Heart left ventricle (tissue), 16 donors: ENCODE results near the gene PANX2. TPM values are rescaled to one million over a fixed set of nuclear protein-coding genes. Genes with fewer than 3 reads are reported as not detected.

Source experiments
- ATAC-seq, 4 donors: fragments of 200-7000 bp; cut with Tn5 transposase; one replicate each; pipeline ENCODE4 v1.9.1; 2020 to 2022; ENCODE audit warnings: moderate library complexity in 4 of 4, mild to moderate bottlenecking in 3 of 4, moderate number of reproducible peaks in 1 of 4
- DNase-seq, 5 donors: peaks; one replicate each; pipeline ENCODE4 v3.0.0-alpha.2; 2020
- H3K27ac ChIP-seq, 12 donors: fragments of 200-600 bp; sonication (generic) in 4 of 12; one replicate each; pipeline versions ENCODE4 v1.5.0 to v1.8.0; 2016 to 2022; ENCODE audit warnings: mild to moderate bottlenecking in 2 of 12
- H3K27me3 ChIP-seq, 9 donors: fragments of 200-600 bp; sonication (generic) in 2 of 9; one replicate each; pipeline versions ENCODE4 v1.5.1 to v1.8.0; 2016 to 2022; ENCODE audit warnings: mild to moderate bottlenecking in 3 of 9
- H3K36me3 ChIP-seq, 9 donors: fragments of 200-600 bp; sonication (generic) in 2 of 9; one replicate each; pipeline versions ENCODE4 v1.5.0 to v1.8.0; 2018 to 2022; ENCODE audit warnings: mild to moderate bottlenecking in 2 of 9
- H3K4me1 ChIP-seq, 12 donors: fragments of 200-600 bp; sonication (generic) in 4 of 12; one replicate each; pipeline versions ENCODE4 v1.5.0 to v1.8.0; 2016 to 2022; ENCODE audit warnings: mild to moderate bottlenecking in 3 of 12
- H3K4me3 ChIP-seq, 12 donors: fragments of 200-600 bp; sonication (generic) in 4 of 12; one replicate each; pipeline versions ENCODE4 v1.5.0 to v1.8.0; 2017 to 2022; ENCODE audit warnings: mild to moderate bottlenecking in 9 of 12, moderate library complexity in 4 of 12
- H3K9me3 ChIP-seq, 12 donors: fragments of 200-600 bp; sonication (generic) in 4 of 12; one replicate each; pipeline versions ENCODE4 v1.5.0 to v1.8.0; 2016 to 2022; ENCODE audit warnings: mild to moderate bottlenecking in 1 of 12
- CTCF ChIP-seq, 12 donors: fragments of 200-600 bp; sonication (generic) in 4 of 12; IDR thresholded peaks; one replicate each; pipeline versions ENCODE4 v1.5.0 to v1.8.0; 2018 to 2022; ENCODE audit warnings: antibody characterized with exemption in 12 of 12, mild to moderate bottlenecking in 5 of 12
- POLR2A ChIP-seq, 2 donors: fragments of 450-650 bp; IDR thresholded peaks; one replicate each; pipeline ENCODE4 v1.6.1; 2017; ENCODE audit warnings: antibody characterized with exemption in 2 of 2, mild to moderate bottlenecking in 2 of 2, moderate library complexity in 2 of 2
- WGBS, 4 donors: extraction: QIAGEN DNeasy Blood & Tissue Kit in 2 of 4; methylation state at CpG; one replicate each; pipeline versions ENCODE4 v1.1.5 to v1.1.7; 2013 to 2018; 5-methylcytosine and 5-hydroxymethylcytosine counted together
- intact Hi-C, 10 donors: fragments of 100-400 bp; cut with DNase I; formaldehyde crosslinking; loops; one replicate each; pipeline versions ENCODE4 v1.11.1 to v1.14.2; 2022
- polyA plus RNA-seq, 2 donors: library from polyadenylated mRNA; stranded (reverse); fragments of 200-250 nt; gene quantifications; one replicate each; pipeline ENCODE4 v1.2.3, GENCODE V29; 2013
- total RNA-seq, 9 donors: library from RNA; depleted of rRNA in 2 of 9; stranded (reverse); fragments of >200 nt in 2 of 9; fragmentation: NEBNext Ultra II Directional in 3 of 9; extraction: Animal tissue kit (Norgen Biotek cat#: 25700) in 3 of 9; gene quantifications; one replicate each; pipeline versions ENCODE4 v1.1.0 to v1.2.4, GENCODE V29; 2016 to 2023
- donor health status: ischemic (EF 13 %, LVEDD 7.1; RV severe dilation, severe dysfunction).
- donor health status: healthy with polysubstance abuse.
- donor health status: DM: no; HTN: yes; CAD: no.
- donor health status: DM: no; HTN: no; CAD: no.
- donor health status: ischemic (EF 25% LVEDD 6.9; RV normal size, moderate dysfunction).
- donor health status: ischemic (EF 25% LVEDD 5.7; RV mildly dilated, moderate dysfunction).
- donor health status: healthy.
- donor health status: DM: yes; HTN: yes; CAD: no.
- donor health status: ischemic (EF 35%, LVEDD 5.7; RV mildly dilated, moderate dysfunction).
- donor health status: nonischemic (EF 11% LVEDD 7.7; RV severe dilation, severe dysfunction).
- donor health status: DM: yes; HTN: yes; CAD: no.
- donor health status: PGD.
- donor health status: ischemic (EF 29% LVEDD 5.4; RV normal size, mild dysfunction).
- donor health status: nonischemic (EF 23%, LVEDD 6.1; RV moderate dilation, normal function).

The PANX2 gene
- total and polyA plus RNA-seq, 11 donors, result 0.08 to 0.77 (median 0.33) TPM; not detected in 5

GRCh38 chr22:50150161-50151129 is 20.1 kb upstream of the PANX2 start:
- Histone ChIP-seq H3K36me3 (no peaks in the 10 kb centered on the region), H3K4me1 (no peaks in the 10 kb centered on the region), H3K9me3 (no peaks in the 10 kb centered on the region), H3K27ac (no peak overlapping the region), H3K27me3 (peaks cover 0 to 7% (median 0%) of the 10 kb centered on the region in 9 donors), H3K4me3 (no peak overlapping the region)
- no peak for TF ChIP-seq POLR2A (IDR thresholded peaks at IDR 0.05)
- no peak for TF ChIP-seq CTCF (IDR thresholded peaks at IDR 0.05)
- no peak for DNase-seq
- ATAC-seq, result no peak
- intact Hi-C loops, result loop anchor here in 1 of 10 donors (10.0 kb wide), 1 partner anchor 194 kb away; the partner anchor contains the start of gene PPP6R2
- WGBS, 4 donors, result 85 to 92% (median 88%) methylated on average over 25 to 35 of the region's 35 CpGs

GRCh38 chr22:50151571-50152537 is 18.7 kb upstream of the PANX2 start:
- ATAC-seq, result no peak
- Histone ChIP-seq H3K36me3 (no peaks in the 10 kb centered on the region), H3K27me3 (no peaks in the 10 kb centered on the region), H3K4me1 (no peaks in the 10 kb centered on the region), H3K9me3 (no peaks in the 10 kb centered on the region), H3K4me3 (no peak overlapping the region), H3K27ac (no peak overlapping the region)
- intact Hi-C loops, result loop anchor here in 1 of 10 donors (10.0 kb wide), 1 partner anchor 193 kb away; the partner anchor contains the start of gene PPP6R2
- 78 to 83% (median 81%) methylated on average over 29 to 33 of the region's 33 CpGs for WGBS, 4 donors
- no peak for DNase-seq
- no peak for TF ChIP-seq POLR2A (IDR thresholded peaks at IDR 0.05)
- TF ChIP-seq CTCF (IDR thresholded peaks at IDR 0.05), result no peak

- intact Hi-C loops, result loop anchor here in 1 of 10 donors (10.0 kb wide), 1 partner anchor 192 kb away; the partner anchor contains the start of gene PPP6R2
- DNase-seq (no peak), ATAC-seq (no peak)
- Histone ChIP-seq H3K27ac (no peak overlapping the region), H3K9me3 (no peaks in the 10 kb centered on the region), H3K4me3 (no peak overlapping the region), H3K36me3 (no peaks in the 10 kb centered on the region), H3K27me3 (peaks cover 0 to 6% (median 0%) of the 10 kb centered on the region in 9 donors), H3K4me1 (no peaks in the 10 kb centered on the region)
- 73 to 82% (median 78%) methylated on average over 11 to 25 of the region's 25 CpGs for WGBS, 4 donors
- TF ChIP-seq CTCF (IDR thresholded peaks at IDR 0.05) (no peak), POLR2A (IDR thresholded peaks at IDR 0.05) (no peak)
Observed at GRCh38 chr22:50153056-50153755, 17.3 kb upstream of the PANX2 start.
